ENCODE results near the gene DNAL1.
"Not testable (repeated sequence)": the region's sequence is repeated elsewhere in the genome, so short reads cannot be mapped to it uniquely, and the experiment has no call there.

DNAL1 gene

DNA sequence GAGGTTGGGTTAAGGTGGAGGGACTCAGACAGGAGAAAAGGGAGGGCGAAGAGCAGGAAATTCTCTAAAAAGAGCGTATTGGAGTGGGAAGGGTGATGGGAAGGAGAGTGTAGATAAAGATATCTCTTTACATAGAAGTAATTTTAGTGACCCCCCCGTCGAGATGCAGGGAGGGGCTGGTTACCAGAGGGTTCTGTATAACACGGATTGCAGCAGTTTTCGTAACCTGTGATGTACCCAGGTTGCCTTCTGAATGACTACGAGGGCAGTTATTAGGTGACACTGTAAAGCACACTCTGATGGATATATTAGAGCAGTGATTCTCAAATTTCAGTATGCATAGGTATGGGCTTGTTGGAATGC, 443 bp downstream of the DNAL1 start:
- no peak for DNase-seq

DNA sequence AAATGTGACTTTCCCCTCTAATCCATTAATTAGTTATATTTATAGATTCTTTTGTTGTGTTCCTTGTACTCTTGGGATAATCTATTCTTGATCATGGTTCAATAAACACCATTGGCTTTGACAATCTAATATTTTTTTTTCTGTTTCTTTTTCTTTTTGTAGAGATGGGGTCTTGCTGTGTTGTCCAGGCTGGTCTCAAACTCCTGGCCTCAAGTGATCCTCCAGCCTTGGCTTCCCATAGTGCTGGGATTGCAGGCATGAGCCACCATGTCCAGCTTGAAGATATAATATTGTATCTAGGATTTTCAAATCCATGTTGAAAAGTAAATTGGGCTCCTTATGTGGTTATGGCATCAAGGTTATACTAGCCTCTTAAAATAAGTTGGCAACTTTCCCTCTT, 6.2 kb downstream of the DNAL1 start:
- no peak for DNase-seq

DNA sequence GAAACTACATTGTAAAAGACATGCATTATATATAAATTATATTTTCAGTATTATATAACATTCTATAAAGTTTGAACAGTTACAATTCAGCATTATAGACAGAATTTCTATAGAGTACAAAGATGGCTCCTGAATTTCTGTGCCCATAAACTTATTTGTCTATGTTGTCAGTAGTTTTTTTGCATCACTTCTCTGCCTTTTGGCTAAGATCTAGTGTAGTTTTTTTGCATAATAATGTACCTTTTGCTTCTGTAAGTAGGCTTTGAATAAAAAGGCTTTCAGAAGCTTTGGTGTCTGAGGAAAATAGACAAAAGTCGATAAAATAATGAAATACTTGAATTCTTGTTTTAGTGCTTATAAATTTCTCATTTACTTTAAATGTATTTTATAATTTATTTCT, 11.1 kb downstream of the DNAL1 start:
- DNase-seq, result no peak

DNA sequence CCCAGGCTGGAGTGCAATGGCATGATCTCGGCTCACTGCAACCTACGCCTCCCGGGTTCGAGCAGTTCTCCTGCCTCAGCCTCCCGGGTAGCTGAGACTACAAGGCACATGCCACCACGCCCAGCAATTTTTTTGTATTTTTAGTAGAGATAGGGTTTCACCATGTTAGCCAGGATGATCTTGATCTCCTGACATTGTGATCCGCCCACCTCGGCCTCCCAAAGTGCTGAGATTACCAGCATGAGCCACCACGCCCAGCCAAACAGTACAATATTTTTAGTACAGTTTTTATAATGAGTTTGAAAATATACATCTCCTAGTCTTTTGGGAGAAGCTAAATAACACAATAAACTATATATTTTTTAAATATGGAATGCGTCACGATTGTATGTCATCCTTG, 14.4 kb downstream of the DNAL1 start:
- DNase-seq, result not testable (repeated sequence)

DNA sequence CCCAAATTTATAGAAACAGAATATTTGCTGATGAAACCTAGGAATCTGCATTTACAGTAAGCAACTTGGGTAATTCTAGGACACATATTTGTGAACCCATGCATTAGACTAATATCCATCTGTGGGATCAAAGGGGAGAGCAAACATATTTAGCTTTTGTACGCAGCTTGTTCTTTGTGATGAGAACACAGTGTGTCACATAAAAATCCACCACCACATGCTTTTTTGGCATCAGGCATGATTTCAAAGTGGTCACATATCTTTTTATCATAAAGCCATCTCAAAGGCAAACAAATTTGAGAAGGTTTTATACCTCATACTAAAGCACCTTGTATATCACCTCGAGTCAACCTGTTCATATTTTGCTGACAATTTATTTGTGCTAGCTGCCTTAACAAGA, 15.7 kb downstream of the DNAL1 start:
- DNase-seq, result no peak

DNA sequence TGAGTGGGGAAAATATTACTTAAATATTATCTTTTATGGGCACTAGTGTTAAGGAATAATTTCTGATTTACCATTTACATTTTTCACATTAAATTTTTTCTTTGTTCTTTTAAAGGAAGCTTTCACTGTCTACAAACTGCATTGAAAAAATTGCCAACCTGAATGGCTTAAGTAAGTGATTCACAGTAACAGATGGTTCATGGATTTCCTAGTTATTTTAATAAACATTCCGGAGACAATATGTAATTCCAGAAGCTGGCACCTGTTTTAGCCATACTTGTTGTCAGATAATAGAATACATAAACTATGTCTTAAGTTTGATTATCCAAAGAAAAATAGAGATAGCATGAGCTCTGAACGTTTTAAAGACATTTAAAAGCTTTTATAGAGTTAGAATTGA, 17.1 kb downstream of the DNAL1 start:
- DNase-seq, result no peak

DNA sequence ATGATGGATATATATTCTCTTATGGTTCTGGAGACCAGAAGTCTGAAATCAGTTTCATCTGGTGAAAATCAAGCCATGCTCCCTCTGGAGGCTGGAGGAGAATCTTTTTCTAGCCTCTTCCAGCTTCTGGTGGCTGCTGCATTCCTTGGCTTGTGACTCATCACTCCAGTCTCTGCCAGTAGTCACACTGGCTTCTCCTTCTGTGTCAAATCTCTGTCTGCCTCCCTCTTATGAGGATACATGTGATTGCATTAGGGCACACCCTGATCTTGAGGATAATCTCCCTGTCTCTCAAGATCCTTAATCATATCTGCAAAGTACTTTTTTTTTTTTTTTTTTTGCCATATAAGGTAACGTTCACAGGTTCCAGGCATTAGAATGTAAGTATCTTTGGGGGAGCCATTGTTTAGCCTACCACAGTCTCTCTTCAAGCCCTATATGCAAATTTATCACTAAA, 17.7 kb downstream of the DNAL1 start:
- no peak for DNase-seq

DNA sequence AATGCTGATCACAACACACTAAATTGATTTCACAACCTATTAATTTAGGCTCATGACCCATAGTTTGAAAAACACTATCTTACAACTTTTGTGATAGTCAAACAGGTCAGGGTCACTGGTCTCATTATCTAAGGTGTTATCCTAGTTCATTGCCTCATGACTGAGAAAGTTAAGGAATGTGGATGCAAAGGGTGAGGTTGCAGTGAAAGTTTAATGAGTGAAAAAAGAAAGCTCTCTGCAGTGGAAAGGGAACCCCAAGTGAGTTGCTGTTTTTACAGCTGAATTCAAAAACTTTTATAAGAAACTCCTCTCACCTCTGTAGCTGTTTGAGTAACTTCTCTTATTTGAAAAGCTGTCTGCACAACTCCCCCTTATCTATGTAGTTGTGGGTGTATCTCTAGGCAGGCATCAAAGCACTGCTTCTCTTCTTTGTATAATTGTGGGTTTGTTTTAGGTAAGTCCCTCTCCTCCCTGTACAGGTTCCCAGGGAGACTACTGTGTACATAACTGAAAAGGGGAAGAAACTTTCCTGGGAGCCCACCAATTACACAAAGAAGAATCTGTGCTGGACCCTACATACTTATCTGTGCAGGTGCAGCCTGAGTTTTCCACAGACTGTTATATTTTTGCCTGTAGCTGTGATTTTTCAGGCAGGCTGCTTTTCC, 18.9 kb downstream of the DNAL1 start:
- DNase-seq, result no peak

DNA sequence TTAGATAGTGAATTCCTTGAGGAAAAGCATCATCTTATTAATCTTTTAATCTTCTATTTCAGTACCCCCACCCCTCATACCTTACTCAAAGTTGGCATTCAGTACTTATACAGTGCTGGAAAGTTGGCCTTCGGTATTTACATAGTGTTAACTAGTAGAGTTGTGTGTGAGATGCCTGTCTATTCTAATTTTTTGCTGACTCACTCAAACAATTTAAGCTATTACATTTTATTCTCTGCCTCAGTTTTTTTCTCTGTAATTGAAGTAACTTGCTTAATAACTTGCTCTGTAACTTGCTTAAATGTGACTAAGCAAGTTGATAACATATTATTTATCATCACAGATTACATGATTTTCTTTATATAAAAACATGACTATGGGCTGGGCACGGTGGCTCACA, 20.3 kb downstream of the DNAL1 start:
- no peak for DNase-seq

DNA sequence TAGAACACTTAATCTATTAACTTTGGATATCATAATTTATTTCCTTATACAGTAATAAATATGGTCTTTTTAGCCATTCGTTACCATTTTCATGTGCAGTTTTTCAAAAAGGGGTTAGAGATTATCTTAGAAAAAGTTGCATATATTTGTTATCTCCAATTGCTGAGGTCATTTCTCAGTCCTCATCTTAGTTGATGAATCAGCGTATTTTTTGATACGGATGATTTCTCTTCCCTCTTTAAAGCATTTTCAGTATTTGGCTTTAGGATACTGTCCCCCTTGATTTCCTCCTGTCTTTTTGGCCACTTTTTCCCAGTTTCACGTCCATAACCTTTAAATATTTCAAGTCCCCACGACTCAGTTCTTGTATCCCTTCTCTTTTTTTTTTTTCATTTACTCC, 21.8 kb downstream of the DNAL1 start:
- DNase-seq, result no peak

DNA sequence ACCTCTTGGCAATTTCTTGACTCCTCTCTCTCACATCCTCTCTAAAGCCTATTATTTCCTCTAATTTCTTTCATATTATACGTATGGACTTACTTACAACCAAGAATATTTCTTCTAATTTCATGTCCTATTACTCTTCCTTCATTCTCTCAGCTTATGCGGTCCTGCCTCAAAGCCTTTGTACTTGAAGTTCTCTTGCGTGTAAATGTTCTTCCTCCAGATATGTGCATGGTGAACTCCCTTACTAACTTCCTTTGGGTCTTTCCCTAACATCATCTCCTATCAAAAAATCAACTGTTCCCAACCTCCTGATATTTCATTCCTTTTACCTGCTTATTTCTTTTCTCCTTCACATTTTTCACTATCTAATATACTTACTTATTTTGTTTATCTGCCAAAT, 23.1 kb downstream of the DNAL1 start:
- no peak for DNase-seq

DNA sequence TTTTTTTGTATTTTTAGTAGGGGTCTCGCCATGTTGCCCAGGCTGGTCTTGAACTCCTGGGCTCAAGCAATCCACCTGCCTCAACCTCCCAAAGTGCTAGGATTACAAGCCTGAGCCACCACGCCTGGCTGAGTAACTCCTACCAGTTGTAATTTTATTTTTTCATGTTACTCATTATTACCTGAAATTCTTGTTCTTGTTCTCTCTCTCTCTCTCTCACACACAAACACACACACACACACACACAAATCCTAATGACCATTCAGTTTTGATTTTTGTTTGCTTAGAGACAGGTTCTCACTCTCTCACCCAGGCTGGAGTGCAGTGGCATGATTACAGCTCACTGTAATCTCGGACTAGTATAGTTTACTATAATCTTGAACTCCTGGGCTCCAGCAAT, 30.2 kb downstream of the DNAL1 start:
- no peak for DNase-seq

DNA sequence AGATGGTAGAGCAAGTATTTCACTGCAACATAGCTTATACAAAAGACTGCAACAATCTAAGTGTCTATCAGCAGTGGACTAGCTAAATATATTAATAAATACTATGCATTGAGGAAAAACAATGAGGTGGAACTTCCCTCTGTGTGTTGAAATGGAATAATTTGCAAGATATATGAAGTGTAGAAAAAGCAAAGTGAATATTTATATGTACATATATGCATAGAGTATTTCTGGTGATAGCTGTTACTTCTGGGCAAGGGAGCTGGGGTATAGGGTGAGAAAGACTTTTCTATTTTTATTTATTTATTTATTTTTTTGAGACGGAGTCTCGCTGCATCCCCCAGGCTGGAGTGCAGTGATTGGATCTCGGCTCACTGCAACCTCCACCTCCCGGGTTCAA, 33.9 kb downstream of the DNAL1 start:
- no peak for DNase-seq

DNA sequence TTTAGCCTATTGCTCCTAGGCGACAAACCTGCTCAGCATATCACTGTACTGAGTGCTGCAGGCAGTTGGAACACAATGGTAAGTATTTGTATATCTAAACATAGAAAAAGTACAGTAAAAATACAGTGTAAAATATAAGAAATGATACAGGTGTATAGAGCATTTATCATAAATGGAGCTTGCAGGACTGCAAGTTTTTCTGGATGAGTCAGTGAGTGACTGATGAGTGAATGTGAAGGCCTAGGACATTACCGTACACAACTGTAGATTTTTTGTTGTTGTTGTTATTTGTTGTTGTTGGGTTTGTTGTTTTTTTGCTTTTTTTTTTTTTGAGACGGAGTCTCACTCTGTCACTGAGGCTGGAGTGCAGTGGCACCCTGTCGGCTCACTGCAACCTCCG, 36.0 kb downstream of the DNAL1 start:
- no peak for DNase-seq

DNA sequence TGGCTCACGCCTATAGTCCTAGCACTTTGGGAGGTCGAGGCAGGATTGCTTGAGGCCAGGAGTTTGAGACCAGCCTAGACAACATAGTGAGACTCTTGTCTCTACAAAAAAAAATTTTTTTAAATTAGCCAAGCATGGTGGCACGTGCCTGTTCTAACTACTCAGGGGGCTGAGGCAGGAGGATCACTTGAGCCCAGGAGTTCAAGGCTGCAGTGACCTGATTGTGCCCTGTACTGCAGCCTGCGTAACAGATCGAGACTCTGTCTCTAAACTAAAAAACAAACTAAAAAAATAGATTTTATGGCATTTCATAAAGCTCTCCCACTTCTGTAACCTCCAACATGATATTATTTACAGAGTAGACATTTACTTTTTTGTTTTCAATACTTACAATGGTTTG, 39.8 kb downstream of the DNAL1 start:
- no peak for DNase-seq

DNA sequence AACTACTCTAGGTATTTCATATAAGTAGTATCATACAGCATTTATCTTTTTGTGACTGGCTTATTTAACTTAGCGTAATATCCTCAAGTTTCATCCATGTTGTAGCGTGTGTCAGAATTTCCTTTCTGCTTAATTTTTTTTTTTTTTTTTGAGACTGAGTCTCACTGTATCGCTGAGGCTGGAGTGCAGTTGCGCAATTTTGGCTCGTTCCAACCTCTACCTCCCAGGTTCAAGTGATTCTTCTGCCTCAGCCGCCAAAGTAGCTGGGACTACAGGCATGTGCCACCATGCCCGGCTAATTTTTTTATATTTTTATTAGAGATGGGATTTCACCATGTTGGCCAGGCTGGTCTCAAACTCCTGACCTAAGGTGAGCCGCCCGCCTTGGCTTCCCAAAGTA, 40.5 kb downstream of the DNAL1 start:
- no peak for DNase-seq

DNA sequence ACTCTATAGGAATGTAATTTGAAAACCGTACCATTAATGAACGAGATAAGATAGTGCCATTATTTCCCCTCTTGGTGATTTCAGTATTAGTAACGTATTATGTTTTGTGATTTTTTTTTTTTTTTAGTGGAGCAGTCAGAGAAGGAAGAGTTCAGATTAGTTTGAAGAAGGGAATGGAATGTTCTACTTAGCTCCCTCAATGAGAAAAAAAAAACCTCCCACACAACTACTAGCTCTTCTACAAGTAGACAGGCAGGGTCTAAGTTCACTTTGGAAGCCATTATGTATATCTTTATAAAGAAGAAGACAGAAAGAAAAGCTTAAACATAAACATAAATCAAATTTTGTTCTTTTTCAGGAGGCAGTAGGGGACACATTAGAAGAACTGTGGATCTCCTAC, 42.1 kb downstream of the DNAL1 start:
- DNase-seq, result no peak

DNA sequence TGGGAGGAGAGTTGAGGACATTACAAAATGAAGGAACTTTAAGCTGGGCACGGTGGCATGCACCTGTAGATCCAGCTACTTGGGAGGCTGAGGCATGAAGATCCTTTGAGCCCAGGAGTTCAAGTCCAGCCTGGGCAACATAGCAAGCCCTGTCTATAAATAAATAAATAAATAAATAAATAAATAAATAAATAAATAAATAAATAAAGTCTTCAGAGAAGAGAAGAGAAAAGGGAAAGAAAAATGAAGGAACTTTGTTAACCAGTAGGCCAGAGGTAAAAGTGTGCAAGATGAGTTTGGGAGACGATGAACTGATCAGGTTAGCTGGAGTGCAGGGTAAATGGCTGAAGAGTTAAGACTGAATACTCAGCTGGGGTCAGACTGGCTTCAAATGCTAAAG, 49.3 kb downstream of the DNAL1 start:
- DNase-seq, result no peak

DNA sequence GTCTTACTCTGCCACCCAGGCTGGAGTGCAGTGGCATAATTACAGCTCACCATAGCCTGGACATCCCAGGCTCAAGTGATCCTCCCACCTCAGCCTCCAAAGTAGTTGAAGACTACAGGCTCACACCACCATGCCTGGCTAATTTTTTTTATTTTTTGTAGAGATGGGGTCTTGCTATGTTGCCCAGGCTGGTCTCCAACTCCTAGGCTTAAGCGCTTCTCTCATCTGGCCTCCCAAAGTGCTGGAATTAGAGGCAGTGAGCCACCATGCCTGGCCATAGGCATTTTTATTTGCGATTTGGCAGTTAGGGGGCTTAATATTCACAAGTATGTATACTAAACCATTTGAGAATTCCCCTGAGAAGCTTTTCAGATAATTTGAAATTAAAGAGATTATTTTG, 50.3 kb downstream of the DNAL1 start:
- DNase-seq, result no peak

DNA sequence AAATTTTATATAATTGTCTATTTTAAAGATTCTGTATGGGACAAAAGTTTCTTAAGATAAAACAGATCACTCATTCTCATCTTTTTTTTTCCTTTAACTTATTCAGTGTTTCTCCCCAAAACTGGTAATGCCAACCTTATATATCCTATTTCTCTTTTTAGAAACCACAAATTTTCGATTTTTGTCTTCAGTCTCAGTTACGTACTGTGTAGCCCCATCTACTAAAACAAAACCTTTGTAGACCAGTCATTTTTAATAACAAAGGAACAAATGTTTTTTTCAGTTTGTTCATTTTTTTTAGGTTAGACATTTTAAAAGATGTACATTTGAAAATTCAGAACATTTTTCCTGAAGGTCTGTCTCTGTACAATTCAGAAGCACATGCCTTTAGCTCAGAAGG, 51.2 kb downstream of the DNAL1 start:
- no peak for DNase-seq

DNA sequence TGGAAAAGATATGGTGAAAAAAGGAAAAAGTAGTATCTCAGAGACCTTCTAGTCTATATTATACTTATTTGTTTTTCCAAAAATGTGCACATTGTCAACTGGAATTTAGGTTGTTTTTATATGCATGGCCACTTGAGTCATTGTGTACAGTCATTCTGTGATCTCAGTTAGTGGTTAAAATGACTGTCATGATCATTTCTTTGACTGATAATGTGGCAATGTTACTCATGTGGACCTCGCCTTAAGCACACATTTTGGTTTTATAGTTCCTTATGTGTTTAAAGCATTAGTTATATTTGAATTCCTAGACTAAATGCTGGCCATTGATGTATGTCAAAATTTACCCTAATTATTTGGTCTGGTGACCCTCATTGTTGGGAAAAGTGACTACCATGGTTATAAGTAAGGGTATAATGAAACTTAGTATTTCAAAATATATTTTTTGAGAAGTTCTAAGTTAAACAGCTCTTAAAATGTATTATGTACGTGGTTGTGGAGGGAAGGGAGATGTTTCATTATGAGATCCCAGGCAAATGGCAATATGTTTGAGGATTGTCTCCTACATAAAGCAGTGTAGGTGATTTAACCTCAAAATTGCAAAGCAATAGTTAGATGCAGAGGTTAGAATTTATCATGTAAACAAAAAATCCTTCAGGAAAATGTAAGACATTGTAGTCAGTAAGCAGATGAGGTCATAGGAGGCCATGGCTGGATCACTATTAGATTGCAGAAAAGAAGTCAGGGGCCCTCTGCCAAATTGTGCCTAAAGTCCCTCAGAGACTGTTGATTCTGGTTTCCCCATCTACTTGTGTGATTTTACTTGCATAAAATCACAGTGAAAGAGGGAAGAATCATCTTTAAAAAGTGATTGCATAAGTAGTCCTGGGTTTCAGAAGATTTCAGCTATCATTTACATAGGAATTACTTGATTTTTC, 51.9 kb downstream of the DNAL1 start:
- DNase-seq, result no peak

DNA sequence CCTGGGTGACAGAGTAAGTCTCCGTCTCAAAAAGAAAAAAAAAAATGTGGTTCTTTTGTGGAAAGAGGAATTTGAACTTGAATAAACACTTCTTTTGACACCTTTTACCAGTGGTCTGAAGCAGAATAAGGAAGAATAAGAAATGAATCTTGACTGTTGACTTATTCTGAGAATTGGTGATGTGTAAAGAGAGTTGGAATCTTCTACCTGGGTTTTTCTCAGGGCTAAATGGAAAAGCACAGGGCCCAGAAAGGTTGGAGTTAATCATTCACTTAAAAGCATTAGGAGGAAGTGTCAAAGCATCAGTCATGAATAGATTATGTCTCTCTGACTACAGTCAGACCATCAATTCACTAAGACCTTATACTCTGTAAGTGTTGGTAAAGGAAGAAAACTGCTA, 55.5 kb downstream of the DNAL1 start:
- DNase-seq, result no peak

DNA sequence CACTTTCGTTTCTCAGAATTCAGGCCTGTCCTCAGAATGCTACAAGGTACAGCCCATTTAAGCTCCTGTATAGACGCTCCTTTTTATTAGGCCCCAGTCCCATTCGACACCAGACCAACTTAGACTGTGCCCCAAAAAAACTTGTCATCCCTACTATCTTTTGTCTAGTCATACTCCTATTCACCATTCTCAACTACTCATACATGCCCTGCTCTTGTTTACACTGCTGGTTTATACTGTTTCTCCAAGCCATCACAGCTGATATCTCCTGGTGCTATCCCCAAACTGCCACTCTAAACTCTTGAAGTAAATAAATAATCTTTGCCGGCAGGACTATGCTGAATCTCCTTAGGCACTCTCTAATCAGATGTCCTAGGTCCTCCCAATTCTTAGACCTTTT, 63.3 kb downstream of the DNAL1 start:
- DNase-seq, result not testable (repeated sequence)

DNA sequence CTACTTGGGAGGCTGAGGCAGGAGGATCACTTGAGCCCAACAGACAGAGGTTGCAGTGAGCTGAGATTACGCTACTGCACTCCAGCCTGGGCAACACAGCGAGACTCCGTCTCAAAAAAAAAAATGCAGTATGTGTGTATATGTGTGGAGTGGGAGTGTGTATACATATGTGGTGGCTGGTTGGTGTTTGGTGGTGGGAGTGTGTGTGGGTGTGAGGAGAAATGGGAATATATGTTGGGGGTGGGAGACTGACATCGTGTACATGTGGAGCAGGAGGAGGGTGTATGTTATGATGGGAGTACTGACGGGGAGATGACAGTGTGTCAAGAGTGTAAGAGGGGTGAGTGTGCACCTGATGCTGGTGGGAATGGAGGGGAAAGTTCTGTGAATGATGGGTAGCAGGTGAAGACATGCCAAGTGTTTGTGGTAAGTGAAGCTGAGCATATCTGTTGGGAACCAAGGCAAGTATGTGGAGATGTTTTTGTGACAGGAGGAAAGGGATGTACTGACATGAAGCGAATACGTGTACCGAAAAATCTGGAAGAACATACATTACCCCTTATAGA, 65.2 kb downstream of the DNAL1 start:
- DNase-seq, result no peak

Measured in CD4-positive, alpha-beta T cell treated with Interleukin-1 beta for 1 hour (primary cell).